IPS DF 4.7 (cell line): Measurements from ENCODE around the gene UGT1A7.
"Not testable (repeated sequence)": the region's sequence is repeated elsewhere in the genome, so short reads cannot be mapped to it uniquely, and the experiment has no call there.

ENCODE experiments used
- DNase-seq: peaks from one replicate; pipeline ENCODE4 v3.0.0-alpha.2; 2013; ENCODE audit warnings: low spot score; ENCODE audit errors: extremely low read depth

The UGT1A7 gene

DNA sequence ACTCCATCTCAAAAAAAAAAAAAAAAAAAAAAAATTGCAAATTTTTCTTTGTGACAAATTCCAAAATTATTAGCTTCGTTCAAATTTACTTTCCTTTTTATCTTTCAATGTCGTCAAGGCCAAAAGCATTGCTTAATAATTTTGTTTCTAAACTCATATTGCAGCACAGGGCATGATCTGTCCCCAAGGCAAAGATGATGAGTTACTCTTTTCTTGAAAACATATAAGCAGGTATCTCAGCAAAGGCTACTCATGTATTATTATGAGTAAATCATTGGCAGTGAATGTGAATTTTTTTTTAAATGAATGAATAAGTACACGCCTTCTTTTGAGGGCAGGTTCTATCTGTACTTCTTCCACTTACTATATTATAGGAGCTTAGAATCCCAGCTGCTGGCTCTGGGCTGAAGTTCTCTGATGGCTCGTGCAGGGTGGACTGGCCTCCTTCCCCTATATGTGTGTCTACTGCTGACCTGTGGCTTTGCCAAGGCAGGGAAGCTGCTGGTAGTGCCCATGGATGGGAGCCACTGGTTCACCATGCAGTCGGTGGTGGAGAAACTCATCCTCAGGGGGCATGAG lies at the start of gene UGT1A7:
TSS of gene UGT1A7 (plus strand) at position 381 of the 579 bp plus-strand sequence. CDS start at position 418, 37 bp downstream.
- no peak for DNase-seq

DNA sequence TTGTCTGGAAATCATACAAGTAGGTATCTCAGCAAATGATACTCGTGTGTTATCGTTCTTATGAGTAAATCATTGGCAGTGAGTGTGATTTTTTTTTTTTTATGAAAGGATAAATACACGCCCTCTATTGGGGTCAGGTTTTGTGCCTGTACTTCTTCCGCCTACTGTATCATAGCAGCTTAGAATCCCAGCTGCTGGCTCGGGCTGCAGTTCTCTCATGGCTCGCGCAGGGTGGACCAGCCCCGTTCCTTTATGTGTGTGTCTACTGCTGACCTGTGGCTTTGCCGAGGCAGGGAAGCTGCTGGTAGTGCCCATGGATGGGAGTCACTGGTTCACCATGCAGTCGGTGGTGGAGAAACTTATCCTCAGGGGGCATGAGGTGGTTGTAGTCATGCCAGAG lies 45.4 kb upstream of the UGT1A7 start, which contains the start of gene UGT1A10:
TSS of gene UGT1A10 (plus strand) at position 143 of the 400 bp plus-strand sequence. CDS start at position 218, 75 bp downstream.
- not testable (repeated sequence) for DNase-seq

DNA sequence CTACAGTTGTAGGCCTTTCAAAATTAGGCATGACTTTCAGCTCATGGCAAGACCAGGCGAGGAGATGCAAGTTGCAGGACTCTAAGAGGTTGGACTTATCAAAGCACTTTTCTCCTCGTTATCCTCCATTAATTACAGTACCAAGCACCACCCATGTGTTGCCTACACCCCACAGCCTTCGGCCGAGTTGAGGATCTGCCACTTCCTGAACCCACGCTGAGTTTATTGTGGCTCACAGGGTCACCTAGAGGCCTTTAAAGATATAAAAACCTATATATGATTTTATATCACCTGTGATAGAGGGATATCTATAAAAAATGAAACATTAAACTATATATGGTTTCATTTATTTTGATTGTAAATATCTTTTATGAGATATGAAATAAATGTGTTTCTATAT lies 42.9 kb upstream of the UGT1A7 start:
- DNase-seq = no peak

DNA sequence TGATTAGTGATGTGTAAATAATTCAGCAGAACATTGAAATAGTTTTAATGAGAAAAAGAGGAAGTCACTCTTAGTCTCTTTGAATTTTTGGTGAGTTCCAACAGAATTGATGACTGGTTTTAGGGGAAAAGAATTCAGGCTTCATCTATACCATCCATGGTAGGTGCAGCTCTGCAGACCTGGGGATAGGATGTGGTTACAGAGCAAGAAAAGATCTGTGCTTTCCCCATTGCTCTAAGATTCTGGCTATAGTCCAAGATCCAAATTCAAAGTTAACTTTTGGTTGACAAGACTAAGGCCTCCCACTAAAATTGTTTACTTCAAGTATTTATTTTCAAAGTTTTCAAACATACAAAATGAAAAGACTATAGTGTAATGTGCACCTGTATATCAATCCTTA lies 41.8 kb upstream of the UGT1A7 start:
- no peak for DNase-seq

DNA sequence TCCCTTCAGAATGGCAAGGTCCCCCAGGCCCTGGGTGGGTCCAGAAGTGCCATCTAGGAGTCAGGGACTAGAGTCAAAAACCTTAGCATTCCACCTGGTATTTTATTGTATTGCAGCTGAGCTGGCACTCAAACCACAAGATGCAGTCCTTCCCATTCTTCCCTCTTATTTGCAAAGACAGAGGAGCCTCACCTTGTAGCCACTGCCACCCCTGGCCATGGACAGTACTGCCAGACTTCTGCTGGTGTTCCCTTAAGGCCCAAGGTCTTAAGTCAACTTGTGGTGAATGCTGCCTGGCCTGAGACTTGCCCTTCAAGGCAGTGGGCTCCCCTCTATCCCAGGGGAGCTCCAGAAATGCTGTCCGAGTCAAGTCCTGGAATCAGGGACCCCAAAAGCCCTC lies 38.6 kb upstream of the UGT1A7 start:
- DNase-seq = no peak

DNA sequence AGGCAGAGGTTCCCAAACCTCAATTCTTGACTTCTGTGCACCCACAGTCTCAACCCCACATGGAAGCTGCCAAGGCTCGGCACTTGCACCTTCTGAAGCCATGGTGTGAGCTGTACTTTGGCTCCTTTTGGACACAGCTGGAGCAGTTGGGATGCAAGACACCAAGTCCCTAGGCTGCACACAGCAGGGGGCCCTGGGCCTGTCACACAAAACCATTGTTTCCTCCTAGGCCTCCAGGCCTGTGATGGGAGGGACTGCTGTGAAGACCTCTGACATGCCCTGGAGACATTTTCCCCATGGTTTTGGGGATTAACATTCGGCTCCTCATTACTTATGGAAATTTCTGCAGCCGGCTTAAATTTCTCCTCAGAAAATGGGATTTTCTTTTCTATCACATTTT lies 35.7 kb upstream of the UGT1A7 start:
- DNase-seq = not testable (repeated sequence)

DNA sequence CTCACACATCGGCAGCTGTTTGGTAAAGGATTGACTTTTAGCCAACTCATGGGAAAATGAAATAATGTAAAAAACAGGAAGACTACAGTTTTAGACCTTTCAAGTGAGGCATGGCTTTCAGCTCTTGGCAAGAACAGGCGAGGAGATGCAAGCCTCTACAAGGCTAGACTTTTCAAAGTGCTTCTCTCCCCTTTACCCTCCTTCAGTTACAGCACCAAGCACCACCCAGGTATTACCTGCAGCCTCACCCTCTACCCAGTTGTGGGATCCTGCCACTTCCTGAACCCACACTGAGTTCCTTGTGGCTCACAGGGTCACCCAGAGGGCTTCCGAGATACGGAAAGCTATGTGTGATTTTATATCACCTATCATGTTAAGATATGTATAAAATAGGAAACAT lies 30.7 kb upstream of the UGT1A7 start:
- DNase-seq = no peak

DNA sequence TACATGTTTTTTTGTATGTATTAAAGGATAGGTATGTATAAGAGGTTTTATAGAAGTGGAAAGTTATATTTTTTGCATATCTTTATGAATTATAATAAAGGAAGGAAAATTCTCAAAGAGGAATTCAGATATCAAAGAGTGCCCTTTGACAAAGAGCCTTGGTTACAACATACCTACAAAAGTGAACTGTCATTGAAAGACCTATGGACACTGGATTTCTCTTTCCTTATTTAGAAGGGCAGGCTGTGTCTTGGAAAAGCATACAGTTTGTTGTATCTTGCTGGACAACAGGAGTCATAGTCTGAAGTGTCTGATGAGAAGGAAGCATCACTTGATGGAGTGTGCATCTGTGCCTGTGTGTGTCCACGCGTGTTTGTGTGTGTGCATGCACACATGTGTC lies 30.3 kb upstream of the UGT1A7 start:
- DNase-seq = no peak

DNA sequence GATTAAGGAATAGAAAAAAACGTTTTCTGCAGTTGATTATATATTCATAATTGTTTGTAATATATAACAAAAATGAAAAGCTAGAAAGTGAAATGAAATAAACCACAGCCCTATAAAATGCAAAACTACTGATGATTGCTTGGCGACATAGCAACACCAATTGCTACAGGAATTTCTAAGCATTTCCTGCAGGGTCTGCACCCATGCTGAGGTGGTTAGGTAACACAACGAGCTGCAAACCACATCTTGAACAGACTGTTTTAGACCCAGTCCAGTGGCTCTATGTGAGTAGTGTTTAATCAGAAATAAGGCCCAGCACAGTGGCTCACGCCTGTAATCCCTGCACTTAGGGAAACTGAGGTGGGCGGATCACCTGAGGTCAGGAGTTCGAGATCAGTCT lies 27.2 kb upstream of the UGT1A7 start:
- DNase-seq = no peak

DNA sequence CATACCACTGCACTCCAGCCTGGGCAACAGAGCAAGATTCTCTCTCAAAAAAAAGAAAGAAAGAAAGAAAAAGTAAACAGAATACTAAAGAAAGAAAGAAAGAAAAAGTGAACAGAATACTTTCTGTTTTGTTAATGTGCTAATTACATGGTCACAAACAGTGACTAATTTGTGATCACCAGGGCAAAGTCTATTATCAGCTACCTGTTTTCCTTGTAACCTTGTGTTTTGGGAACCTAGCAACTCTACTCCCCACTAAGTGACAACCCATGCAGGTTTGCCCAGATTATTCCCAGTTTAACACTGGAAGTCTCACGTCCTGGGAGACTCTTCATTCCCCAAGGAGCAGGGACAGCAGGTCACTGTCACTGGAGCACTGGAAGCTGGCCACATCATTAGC lies 26.7 kb upstream of the UGT1A7 start:
- no peak for DNase-seq

DNA sequence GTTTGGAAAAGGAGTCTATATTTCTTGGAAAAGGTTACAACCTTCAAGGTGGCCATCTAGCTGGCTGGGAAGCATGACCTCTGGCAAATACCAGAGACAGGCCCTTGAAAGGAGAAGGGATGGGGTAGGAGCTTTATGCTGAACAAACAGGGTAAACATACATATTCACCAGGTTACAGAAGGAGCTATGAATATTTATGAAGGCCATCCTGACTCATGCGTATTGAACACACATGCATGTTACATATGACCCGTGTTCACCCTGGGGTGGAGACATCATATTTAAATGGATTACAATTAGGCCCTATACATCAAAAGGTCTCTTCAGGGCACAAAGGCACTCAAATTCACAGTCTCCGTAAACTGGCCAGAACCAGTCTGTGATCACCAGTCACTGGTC lies 25.8 kb upstream of the UGT1A7 start:
- not testable (repeated sequence) for DNase-seq

DNA sequence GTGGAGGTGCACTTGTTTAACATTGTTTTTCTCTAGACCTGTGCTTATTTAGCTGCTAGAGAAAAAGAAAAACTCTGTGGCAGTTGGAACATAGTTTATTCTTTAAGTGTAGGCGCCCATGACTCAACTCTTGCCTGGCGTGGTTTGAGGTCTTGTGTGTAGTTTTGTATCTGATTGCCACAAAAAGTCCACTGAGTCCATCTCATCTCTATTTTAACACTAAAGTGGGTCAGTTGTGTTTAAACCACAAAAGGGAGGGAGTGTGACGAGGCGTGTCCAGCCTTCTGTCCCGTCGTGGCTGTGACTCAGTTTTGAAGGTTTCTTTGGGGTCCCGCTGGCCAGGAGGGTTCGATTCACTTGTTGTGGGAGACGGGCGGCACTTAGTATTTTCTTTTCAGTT lies 25.3 kb upstream of the UGT1A7 start:
- no peak for DNase-seq

DNA sequence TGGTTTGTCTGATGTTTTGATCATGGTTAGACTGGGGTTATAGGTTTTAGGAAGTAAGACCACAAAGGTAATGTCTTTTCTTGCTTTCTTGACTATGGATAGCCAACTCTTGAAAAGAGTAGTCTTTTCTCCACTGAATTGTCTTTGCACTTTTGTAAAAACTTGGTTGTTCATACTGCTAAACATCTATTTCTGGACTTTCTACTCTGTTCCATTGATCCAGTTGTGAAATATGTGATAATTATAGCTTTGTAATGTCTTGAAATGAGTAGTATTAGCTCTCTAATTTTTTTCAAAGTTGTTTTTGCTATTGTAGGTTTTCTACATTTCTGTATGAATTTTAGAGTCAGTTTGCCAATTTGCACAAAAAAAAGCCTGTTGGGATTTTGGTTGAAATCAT lies 23.1 kb upstream of the UGT1A7 start:
- DNase-seq = no peak

DNA sequence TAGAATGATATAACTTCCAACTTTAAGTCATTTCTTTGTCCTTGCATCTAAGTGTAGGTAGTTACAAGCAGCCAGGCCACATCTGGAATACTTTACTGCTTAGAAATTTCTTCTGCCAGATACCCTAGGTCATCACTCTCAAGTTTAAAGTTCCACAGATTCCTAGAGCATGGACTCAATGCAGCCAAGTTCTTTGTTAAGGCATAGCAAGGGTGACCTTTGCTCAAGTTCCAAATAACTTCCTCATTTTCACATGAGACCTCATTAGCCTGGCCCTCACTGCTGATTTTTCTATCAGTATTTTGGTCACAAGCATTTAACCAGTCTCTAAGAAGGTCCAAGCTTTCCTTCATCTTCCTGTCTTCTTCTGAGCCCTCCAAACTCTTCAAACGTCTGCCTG lies 17.8 kb upstream of the UGT1A7 start:
- no peak for DNase-seq

DNA sequence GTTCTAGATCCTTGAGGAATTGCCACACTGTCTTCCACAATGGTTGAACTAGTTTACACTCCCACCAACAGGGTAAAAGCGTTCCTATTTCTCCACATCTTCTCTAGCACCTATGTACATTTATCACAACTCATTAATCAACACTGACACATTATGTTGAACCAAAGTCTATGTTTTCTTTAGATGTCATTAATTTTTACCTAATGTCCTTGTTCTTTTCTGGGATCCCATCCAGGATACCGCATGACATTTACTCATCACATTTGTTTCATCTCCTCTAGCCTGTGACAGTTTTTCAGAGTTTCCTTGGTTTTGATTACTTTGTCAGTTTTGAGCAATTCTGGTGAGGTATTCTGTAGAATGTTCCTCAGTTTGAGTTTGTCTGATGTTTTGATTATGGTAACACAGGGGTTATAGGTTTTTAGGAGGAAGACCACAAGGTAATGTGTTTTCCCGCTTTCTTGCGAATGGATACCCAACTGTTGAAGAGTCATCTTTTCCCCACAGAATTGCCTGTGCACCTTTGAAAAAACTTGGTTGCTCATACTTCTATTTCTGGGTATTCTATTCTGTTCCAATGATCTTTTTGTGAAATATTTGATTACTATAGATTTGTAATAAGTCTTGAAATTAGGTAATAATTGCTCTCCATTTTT lies 13.0 kb upstream of the UGT1A7 start:
- no peak for DNase-seq

DNA sequence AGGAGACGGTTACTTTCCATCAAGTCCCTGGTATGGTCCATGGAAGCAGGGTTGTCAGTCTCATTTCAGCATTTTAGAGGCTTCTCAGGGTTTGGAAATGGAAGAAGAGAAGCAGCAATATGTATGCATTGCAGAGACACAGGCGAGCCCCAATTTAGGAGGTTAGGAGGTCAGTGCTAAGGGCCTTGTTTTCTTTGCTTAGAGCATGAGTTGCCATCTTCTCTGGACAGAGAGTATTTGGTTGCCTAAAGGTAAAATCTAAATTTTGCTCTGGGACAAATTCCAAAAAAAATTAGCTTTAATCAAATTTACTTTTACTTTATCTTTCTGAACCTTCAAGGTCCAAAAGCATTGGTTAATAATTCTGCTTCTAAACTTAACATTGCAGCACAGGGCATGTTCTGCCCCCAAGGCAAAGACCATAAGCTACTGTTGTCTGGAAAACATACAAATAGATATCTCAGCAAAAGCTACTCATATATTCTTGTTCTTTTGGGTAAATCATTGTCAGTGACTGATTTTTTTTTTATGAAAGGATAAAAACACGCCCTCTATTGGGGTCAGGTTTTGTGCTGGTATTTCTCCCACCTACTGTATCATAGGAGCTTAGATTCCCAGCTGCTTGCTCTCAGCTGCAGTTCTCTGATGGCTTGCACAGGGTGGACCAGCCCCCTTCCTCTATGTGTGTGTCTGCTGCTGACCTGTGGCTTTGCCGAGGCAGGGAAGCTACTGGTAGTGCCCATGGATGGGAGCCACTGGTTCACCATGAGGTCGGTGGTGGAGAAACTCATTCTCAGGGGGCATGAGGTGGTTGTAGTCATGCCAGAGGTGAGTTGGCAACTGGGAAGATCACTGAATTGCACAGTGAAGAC lies 10.2 kb upstream of the UGT1A7 start, which contains the start of gene UGT1A9:
TSS of gene UGT1A9 (plus strand) at position 609 of the 872 bp plus-strand sequence. CDS start at position 646, 37 bp downstream.
- no peak for DNase-seq

DNA sequence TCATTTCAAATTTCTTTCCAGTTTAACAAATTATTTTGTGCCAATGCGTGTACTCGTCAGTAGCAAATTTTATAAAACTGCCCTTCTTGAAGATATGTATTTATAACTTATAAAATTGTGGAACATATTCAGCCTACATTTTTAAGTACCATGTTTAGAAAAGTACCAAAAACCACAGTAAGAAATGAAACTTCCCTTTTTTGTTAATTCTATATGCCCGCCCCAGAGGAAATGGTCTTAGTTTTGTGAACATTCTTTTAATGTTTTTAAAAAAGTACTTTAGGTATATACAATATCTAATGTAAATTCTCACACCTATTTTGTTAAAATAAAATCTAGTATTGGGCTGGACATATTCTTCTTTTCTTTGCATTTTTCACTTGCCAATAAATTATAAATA lies 8.8 kb upstream of the UGT1A7 start:
- no peak for DNase-seq

DNA sequence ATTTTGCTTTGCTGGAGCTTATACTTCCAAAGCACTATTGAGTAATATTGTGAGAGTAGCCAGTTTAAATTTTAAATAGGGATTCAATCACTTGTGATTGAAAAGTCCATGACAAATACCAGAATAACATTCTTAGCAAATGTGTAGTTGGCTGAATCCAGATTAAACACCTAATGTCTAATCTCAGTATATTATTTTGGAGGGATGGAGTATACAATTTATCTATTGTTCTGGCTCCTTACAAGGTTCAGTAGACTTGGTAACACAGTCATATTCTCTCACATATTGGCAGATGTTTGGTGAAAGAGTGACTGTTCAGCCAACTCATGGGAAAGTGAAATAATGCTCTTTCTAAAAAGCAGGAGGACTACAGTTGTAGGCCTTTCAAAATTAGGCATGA lies 7.8 kb upstream of the UGT1A7 start:
- no peak for DNase-seq

DNA sequence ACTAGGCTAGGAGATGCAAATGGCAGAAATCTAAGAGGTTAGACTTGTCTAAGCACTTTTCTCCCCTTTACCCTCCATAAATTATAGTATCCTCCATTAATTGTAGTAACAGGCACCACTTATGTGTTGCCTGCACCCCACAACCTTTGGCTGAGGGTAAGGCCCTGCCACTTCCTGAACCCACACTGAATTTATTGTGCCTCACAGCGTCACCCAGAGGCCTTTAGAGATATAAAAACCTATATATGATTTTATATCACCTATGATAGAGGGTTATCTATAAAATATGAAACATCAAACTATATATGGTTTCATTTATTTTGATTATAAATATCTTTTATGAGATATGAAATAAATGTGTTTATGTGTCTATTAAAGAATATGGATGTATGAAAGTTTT lies 7.4 kb upstream of the UGT1A7 start:
- no peak for DNase-seq

DNA sequence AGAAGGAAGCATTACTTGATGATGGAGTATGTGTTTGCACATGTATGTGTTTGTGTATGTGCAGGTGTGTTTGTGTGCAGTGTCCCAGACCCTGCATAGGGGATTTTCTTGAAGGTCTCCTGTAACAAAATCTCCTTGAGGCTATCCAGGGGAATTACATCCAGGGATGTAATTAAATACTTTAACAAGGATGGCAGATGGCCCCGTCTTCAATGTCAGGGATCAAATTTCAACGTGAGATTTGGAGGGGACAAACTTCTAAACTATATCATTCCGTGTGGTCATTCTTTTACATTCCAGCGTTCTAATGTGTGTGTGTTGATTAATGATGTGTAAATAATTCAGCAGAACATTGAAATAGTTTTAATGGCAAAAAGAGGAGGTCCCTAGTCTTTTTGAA lies 6.7 kb upstream of the UGT1A7 start:
- no peak for DNase-seq

DNA sequence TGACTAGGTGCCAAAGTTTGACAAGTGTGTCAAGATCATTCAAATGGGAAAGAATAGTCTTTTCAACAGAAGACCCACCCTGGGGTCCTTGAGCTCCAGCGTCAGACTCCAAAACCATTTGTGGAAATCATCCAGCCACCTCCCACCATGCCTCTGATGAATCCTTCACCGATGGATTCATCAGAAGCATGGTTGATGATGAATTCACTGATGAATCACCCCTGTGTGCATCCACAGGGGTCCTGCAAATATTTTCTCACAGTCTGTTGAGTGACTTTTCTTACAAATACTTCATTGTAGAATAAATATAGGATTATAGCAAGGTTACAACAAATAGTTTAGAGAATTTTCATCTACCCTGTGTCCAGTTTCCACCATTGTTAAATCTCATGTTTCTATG lies 5.7 kb upstream of the UGT1A7 start:
- DNase-seq = no peak

DNA sequence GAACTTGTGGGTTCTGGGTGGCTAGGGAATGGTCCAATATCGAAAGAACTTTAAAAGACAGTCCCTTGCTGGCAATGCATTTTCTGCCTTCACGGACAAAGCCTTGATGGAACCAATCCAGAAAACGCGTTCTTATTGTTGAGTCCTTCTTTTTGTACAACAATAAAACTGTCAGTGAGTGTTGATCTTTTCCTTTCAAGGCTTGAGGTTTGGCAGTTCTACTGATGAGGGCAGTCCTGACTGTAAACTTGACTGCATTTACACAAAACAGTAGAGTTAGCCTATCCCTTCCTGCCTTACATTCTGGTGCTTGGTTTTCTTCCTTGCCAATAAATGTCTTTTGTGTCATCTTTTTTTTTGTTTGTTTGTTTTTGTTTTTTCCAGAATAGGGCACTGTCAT lies 2.5 kb upstream of the UGT1A7 start:
- DNase-seq = no peak
